CD4-positive, alpha-beta T cell treated with Interleukin-12 subunit alpha and Interleukin-12 subunit beta, for 1 hour (primary cell): ENCODE measurements around the gene CPSF4.
A peak's percentile ranks its signal among the peaks of the same experiment; 100 is the strongest.
"Not testable (repeated sequence)": the region's sequence is repeated elsewhere in the genome, so short reads cannot be mapped to it uniquely, and the experiment has no call there.

Source experiments
- DNase-seq: peaks from one replicate; pipeline ENCODE4 v3.0.0-alpha.2; 2020

The CPSF4 gene

DNA sequence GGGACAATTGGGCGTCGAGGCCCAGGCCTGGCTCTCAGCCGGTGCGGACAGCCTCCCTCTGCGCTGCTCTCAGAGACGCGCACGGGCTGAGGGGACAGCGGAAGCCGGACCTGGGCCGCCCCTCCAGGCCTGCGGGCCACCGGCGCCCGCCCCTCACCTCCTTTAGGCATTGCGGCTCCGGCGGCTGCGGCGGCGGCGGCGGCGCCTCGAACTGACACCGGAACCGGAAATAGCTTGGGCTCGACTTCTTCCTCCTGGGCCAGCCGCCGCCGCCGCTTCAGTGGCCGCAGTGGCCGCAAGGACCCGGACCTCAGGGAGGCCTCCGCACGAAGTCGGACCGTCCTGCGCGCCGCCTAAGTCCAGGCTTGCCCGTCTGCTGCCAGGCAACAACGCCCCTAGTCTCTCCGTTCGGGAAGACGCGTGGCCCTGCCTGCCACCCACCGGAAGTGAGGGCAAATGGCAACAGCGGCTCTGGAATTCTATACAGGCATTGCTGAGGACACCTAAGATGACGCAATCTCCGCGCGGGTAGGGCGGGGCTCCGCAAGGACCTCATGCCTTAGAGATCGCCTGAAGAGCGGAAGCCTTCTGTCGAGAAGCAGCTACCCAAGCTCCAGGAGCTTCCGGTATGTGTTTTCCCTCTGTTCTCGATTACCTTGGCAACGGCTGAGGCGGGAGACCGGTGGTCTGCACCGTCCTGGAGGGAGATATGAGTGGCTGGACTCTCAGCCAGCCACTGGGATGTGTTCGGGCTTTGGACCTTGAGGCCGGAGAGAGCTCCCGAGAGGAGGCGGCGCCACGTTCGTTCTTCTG is 30.2 kb upstream of the CPSF4 start, which contains the start of the genes BUD31 and PDAP1:
Gene BUD31, plus strand, starts transcription at position 591 of the 813 bp plus-strand sequence. CDS start 2,124 bp downstream, outside the sequence.
Gene PDAP1, minus strand, starts transcription at position 219 of the 813 bp plus-strand sequence. Its CDS starts 49 bp downstream, at position 170.
- DNase-seq: peak; percentile 97

DNA sequence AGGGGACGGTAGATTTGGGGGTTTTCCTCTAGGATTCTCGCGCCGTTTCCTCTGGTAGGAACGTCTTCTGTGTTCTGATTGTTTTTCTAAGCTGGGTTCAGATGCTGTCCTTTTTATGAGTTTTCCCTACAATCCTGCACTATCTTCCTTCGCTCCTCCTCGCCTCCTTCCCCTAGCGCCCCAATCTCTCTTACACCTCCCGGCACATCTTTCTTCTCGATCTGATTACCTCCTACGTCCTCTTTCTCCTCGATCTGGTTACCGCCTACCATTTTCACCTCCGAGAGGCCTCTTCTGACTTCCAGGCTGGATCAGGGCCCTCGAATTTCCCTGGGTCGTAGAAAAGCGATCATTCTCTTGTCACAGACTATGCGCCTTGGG is 29.6 kb upstream of the CPSF4 start:
- DNase-seq: no peak

DNA sequence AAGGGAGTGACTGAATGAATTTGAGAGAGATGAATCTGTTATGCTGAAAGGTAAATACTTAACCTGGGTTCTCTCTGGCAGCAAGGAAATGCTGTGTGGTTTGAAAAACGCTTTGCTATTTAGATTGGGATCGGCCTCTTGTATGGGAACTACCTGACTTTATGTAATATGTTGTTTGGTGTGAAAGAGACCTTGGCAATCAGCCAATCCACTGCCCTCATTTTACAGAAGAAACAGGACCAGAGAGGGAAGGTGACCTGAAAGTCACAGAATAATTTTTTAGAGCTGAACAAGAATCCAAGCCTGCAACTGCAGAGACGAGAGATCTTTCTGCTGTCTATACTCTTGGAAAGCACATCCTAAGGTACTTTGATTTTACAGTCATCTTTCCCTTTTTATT is 28.9 kb upstream of the CPSF4 start:
- peak; percentile 39 for DNase-seq

DNA sequence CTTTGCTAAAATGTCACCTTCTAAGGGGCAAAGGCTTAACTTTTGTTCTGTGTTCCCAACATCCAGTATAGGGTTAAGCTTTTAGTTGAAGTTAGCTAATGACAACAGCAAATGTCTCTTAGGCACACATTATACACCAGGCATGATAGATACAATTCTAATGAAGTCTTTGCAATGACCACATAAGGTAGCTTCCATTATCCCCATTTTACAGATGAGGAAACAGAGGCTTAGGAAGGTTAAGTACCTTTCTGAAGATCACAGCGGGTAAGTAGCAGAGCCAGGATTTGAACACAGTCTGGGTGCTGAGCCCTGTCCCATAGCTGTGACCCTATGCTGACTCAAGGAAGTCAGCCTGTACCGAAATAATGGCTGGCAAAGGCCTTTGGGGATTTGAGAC is 28.1 kb upstream of the CPSF4 start:
- no peak for DNase-seq

DNA sequence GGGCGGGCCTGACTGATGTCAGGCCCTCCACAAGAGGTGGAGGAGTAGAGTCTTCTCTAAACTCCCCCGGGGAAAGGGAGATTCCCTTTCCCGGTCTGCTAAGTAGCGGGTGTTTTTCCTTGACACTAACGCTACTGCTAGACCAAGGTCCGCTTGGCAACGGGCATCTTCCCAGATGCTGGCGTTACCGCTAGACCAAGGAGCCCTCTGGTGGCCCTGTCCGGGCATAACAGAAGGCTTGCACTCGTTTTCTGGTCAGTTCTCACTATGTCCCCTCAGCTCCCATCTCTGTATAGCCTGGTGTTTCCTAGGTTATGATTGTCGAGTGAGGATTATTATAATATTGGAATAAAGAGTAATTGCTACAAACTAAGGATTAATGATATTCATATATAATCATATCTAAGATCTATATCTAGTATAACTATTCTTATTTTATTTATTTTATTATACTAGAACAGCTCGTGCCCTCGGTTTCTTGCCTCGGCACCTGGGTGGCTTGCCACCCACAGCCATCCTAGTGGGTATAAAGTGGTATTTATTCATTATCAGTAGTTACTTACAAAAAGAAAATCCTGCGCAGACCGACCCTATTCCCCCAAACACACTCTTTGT is 23.1 kb upstream of the CPSF4 start:
- DNase-seq: peak; percentile 39

DNA sequence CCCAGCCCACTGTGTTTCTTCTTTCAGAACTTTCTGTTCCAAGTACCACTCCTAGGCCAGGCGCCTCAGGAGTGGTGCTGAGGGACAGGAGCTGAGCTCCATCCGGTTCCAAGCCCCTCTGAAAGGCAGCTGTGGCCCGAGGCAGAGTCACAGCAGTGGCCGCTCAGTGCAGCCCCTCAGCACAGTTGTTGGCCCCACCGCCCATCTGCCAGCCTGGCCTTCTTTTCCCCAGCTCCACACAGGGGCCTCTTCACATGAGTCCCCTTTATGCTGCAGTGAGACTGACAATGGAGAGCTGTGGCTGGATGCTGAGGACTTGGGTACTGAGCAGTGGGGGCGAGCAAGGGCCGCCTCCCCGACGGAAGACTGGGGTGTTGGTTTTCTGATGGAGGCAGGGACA is 20.5 kb upstream of the CPSF4 start:
- no peak for DNase-seq

DNA sequence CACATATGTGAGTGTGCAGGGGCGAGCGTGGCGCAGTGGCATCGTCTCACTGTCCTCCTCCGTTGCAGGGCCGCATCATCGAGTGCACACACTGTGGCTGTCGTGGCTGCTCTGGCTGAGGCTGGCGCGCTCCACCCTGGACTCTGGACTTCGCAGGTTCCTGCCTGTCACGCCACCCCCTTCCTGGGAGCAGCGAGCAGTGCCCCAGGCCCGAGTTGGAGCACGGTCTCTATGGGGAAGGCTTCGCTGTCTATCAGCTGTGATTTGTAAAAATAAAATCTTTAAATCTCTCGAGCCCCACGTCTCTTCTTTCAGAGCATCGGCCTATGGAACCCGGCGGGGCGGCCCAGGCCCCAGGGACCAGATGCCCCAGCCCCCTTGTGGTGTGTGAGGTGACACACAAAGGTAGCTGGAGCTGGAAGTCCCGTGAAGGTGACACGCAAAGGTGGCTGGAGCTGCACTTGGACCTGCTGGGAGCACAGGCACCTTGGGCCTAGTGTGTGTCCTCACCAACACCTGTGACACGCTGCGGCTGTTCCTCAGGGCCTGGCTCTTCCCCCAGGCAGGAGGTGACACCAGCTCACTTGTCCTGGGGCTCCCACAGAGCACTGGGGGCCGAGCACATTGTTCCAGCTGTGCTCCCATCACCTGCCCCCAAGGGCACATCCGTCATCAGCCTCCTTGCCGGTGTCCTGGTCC is 19.3 kb upstream of the CPSF4 start:
- no peak for DNase-seq

DNA sequence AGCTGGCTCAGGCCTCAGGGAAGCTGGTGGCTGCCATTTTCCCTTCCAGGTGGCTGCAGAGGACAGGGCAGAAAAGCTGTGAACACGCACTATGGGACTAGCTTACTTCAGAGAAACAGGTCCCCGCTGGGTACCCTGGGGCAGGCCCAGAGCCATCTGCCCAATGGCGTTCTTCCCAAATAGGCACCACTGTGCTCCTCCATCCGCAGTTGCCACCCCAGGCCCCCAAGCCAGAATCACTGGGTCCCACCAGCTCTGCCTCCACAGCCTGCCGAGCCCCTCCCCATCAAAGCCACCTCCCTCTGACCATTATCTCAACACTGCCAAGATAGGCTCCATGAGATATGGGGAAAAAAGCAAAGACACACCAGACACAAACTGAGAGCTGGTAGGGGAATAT is 18.5 kb upstream of the CPSF4 start:
- no peak for DNase-seq

DNA sequence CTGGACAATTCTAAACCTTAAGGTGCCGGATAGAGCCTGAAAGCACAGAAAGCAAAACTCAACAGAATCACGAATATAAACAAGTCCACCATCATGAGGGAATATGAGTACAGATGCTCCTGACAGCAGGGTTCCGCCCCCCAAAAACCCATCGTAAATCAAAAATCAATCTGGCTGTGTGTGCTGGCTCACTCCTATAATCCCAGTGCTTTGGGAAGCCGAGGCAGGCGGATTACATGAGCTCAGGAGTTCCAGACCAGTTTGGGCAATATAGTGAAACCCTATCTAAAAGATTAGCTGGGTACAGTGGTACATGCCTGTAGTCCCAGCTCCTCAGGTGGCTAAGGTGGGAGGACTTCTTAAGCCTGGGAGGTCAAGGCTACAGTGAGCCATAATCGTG is 17.8 kb upstream of the CPSF4 start:
- no peak for DNase-seq

DNA sequence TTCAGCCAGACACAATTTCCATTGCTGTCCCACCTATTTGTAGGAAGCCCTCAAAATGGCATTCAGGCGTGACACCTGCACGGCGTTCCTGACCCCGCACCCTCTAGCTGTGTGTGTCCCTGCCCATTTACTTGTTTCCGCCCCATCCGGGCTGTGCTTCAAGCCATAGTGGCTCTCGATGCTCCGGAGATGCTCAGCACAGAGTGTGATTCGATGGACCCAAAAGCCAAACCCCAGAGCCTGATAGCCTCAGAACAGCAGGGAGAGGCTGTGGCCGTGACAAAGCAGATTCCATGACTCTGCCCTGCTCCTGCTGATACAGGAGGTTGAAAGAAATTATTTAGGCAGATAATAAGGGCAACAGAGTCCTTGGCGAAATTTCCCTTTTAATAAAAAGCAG is 16.6 kb upstream of the CPSF4 start:
- DNase-seq: no peak

DNA sequence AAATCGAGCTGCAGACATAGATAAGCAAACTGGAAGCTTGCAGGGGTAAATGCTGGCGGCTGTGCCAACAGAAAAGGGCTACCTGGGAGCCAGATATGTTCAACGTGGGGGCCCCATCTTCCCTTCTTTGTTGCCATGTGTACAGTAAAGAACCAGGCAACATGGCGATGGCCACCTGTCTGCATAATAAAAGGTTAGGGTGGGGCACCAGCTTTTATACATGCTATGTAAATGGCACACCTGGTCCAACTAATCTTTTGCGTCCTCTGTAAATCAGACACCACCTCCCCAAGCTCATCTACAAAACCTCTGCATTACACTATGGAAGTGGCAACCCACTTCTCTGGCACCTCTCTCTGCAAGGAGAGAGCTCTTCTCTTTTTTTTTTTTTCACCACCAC is 16.1 kb upstream of the CPSF4 start:
- DNase-seq: no peak

DNA sequence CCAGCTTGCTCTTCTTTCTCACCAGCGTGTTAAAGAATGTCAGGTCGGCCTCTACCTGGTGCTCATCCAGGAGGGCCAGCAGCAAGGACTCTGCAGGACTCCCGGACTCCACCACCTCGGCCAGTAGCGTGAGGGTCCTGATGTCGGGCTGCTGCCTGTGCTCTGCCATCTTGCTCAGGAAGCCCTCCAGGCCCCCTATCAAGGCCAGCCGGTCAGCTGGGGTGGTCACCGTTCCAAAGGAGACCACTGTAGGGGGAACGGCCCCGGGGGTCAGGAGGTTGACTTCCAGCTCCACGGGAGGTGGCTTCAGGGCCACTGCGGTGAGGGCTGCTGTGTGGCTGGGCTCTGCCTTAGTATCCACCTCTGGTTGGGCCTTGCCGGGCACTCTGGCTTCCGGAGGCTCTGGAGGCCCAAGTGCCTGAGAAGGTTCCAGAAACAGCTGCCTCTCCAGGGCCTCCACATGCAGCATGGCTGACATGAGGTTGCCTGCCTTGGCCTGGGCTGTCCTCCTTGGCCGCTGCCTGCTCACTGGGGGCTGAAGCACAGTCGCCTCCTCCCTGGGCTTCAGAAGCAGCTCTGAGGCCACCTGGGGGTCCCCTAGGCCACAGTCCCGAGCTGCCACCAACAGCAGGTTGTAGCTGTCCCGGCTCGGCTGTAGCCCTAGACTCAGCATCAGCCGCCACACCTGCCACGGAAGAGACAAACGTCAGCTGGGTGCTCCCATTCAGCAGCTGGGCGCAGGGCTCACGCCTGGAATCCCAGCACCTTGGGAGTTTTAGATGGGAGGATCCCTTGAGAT is 13.6 kb upstream of the CPSF4 start:
- DNase-seq: no peak

DNA sequence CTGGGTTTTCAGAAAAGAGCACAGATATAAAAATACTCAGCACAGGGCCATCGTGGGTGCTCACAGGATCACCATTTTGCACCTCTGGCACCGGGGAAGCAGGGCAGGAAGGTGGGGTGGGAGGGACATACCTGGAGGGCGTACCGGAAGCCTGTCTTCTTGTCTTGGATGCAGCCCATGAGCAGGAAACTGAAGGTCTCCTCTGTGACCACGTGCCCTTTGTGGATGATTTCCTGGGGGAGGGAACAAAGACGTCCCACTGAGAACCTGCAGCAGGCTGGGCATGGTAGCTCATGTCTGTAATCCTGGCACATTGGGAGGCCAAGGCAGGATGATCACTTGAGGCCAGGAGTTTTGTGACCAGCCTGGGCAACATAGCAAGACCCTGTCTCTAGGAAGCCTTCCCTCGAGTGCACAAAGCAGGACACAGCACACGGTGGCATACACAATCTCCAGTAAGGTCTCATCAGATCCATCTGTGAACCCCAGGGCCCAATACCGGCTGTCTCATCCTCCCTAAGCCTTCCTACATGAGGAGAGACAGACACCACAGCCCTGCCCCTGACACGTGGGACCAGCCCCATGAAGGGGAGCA is 9.7 kb upstream of the CPSF4 start:
- no peak for DNase-seq

DNA sequence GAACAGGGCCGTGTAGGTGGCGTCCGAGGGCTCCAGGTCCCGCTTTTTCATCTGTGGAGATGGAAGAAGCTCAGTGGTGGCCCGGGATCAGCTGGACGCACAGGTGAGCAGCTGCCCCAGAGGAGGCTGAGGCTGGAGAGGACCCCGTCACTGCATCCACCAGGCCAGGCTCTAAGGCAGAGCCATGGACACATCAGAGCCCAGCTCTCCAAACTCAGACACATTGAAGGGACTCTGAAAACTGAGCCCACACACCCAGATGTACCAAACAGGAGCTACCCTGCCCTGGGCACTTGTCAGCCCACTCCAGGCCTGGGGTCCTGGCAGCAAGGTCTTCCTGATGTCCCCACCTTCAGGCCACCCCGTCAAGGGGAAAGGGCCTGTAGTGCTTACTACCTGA is 9.0 kb upstream of the CPSF4 start:
- no peak for DNase-seq

DNA sequence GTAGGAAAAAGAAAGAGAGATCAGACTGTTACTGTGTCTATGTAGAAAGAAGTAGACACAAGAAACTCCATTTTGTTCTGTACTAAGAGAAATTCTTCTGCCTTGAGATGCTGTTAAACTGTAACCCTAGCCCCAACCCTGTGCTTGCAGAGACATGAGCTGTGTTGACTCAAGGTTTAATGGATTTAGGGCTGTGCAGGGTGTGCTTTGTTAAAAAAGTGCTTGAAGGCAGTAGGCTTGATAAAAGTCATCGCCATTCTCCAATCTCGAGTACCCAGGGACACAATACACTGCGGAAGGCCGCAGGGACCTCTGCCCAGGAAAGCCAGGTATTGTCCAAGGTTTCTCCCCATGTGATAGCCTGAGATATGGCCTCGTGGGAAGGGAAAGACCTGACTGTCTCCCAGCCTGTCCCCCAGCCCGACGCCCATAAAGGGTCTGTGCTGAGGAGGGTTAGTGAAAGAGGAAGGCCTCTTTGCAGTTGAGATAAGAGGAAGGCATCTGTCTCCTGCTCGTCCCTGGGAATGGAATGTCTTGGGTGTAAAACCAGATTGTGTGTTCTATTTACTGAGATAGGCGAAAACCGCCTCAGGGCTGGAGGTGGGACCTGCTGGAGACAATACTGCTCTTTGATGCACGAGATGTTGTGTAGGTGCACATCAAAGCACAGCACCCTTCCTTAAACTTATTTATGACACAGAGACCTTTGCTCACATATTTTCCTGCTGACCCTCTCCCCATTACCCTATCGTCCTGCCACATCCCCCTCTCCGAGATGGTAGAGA is 6.8 kb upstream of the CPSF4 start:
- DNase-seq: not testable (repeated sequence)

DNA sequence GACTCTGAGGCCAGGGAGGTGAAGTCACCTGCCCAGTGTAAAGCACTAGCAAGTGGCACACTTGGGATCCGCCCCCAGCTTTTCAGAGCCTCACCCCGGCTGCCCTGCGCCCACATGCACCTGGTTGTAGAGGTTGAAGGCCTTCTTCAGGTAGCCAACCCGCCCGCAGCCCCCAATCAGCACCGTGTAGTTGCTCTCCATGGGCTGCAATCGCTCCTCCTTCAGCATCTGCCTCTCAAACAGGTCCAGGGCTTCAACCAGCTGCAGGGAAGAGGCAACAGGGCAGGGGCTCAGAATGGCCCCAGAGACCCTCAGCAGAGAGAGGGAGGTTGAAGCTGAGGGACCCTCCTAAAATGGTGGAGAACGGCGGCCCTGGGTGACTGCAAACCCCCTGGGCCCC is 5.6 kb upstream of the CPSF4 start:
- no peak for DNase-seq

DNA sequence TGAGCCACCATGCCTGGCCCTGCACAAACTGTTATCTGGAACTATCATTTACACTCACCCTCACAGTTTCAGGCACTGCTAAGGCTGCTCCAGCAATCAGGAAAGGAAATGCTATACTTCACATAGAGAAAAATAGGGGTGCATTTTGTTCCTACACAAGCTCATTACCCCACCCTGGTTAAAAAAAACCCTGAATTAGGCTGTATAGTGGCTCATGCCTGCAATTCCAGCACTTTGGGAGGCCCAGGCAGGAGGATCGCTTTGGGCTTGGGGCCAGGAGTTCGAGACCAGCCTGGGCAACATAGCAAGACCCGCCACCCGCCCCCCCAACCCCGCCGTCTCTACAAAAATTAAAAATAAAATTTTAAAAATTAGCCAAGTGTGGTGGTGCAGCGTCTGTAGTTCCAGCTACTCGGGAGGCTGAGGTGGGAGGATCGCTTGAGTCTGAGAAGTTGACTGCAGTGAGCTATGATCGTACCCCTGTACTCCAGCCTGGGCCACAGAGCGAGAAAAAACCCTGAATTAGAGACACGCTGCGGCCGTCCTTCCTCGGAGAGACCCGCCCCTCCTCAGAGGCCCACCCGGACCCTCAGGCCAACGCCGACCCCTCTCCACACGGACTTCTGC is 684 bp upstream of the CPSF4 start:
- no peak for DNase-seq

DNA sequence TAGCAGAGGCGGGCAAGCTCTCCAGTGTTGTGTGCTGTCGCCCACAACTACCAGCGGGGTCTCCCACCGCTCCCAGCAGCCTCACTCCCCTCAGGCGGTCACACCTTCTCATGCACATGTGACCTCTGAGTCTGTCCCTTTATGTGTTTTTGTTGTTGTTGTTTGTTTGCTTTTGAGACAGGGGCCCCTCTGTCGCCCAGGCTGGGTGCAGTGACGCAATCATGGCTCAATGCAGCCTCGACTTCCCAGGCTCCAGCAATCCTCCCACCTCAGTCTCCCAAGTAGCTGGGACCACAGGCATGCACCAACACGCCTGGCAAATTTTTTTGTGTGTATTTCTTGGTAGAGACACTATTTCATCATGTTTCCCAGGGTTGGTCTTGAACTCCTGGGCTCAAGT is 1.5 kb downstream of the CPSF4 start:
- no peak for DNase-seq

DNA sequence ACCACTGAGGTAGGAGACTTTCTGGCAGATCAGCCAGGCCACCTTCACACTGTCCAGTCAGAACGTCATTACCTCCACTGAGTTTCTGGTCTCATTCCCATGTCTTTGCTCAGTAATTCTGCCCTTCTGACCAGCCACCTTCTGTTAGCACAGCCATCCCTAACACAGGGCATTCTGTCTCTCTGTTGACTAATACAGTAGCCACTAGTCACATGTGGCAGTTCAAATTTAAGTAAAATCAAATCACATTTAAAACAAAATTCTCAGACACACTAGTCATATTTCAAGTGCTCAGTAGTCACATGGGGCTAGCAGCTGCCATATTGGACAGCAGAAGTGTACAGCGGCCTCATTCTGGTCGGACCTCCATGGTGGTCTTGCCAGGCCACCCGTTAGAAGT is 7.4 kb downstream of the CPSF4 start:
- no peak for DNase-seq

DNA sequence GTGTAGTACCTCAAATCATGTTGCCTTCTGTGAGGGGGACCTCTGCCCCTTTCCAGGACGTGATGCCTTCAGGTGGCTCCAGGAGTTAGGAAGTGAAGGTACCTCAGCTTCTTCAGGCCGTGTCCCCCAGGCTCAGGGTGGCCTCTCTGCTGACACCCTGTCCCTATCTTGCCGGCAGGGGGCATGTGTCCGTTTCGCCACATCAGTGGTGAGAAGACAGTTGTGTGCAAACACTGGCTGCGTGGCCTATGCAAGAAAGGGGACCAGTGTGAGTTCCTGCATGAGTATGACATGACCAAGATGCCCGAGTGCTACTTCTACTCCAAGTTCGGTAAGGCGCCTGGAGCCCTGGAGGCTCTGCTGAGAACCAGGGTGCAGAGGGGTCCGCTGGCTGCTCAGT is 9.2 kb downstream of the CPSF4 start:
- no peak for DNase-seq

DNA sequence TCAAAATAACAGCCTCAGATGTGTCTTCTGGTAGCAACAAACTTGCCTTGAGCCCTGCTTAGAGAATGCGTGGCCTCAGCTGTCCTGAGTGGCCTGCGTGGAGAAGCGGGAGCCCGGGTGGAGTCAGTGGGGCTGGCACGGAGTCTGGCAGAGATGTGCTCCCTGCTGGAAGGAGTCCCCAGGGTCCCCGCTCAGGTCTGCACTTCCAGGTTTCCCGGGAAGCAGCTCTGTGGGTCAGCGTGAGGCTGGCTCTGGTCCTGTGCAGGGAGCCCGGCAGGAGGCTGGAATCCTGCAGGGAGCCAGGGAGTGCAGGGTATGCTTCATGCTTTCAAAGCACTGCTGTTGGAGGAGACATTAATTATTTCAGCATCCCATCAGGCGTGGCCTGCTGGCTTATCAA is 10.1 kb downstream of the CPSF4 start:
- DNase-seq: no peak
